Measurements from ENCODE around the gene UBE2Q1.

UBE2Q1 gene

DNA sequence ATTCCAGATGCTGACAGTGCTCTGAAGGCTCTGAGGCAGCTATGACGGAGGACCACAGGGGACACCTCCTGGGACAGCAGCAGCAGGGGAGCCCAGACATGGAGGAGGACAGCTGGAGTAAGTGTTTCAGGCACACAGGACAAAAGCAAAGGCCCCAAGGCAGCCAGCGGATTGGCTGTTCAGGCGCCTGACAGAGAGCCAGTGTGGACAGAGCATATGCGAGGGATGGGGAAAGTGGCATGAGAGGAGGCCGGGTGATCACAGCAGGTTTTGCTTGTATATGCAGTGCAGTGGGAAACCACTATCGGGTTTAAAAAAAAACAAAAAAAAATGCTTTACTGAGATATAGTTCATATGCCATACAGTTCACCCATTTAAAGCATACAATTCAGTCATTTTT, 28.2 kb upstream of the UBE2Q1 start:
- CTCF ChIA-PET, result no interaction called here
- no peaks in the 10 kb centered on the region for H3K4me1 Mint-ChIP-seq
- no peak overlapping the region for H3K4me3 Mint-ChIP-seq
- no peaks in the 10 kb centered on the region for H3K9me3 Mint-ChIP-seq
- DNase-seq, result no peak
- H3K36me3 Mint-ChIP-seq, result peaks cover 80% of the 10 kb centered on the region
- H3K27me3 Mint-ChIP-seq, result no peaks in the 10 kb centered on the region
- no peak overlapping the region for H3K27ac Mint-ChIP-seq

DNA sequence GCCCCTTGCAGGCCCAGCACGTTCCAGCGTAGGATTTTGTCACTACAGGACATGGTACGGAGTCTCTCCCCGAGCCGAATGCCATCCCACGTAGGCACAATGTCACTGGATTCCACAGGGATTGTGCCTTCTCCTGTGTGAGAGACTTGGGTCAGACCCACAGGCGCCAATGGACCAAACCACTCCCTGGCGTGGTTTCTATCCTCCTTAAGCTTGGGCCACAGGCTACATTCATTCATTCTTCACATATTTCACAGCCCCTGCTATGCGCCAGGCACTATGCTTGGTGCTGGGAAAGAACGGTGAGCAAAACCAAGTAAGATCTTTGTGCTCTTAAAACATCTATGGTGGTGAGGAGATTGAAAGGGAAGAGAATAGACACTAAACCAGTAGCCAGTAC, 27.8 kb upstream of the UBE2Q1 start:
- H3K36me3 Mint-ChIP-seq, result peaks cover 80% of the 10 kb centered on the region

DNA sequence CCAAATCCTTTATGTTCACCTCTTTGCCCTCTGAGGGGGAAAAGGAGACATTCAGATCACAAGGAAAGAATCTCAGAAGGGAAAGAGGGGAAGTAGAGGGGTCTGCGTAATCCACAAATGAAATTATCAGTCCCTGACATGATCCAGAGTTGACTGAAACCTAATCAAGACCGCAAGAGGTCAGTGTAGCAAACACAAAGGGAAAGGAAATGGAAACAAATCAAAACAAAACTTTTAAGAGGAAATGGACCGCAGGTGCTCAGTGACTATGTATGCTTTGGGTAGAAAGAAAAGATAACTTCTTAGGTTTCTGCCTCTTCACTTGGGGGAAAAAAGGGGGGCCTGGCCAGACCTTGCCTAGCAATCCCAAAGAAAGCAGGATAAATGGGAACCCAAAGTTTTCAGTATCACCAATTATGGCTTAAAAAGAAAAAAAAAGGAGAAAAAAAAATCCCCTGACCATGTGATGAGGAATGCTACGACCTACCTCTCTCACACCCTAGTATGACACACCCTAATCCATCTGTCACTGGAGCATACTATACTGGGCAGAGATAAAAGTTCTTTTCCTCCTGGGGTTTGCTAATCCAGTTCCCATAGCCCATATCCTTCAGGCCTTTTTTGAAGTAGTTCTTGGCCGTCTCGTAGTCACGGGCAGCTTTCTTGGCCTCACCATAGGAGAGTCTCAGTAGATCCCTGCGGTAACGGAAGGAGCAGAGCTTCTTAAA, 26.0 kb upstream of the UBE2Q1 start:
- CTCF ChIA-PET, result interaction anchor here (0.6 kb wide), 1 partner anchor 18 kb away, joined by 3 read pairs; no protein-coding TSS in a partner anchor
- H3K27me3 Mint-ChIP-seq, result no peaks in the 10 kb centered on the region
- H3K9me3 Mint-ChIP-seq, result no peaks in the 10 kb centered on the region
- no peak for DNase-seq
- H3K4me1 Mint-ChIP-seq, result no peaks in the 10 kb centered on the region
- no peak overlapping the region for H3K27ac Mint-ChIP-seq
- H3K4me3 Mint-ChIP-seq, result no peak overlapping the region
- peaks cover 75% of the 10 kb centered on the region for H3K36me3 Mint-ChIP-seq

More for the DNA sequence above, 27.8 kb upstream of the UBE2Q1 start:
- no peaks in the 10 kb centered on the region for H3K27me3 Mint-ChIP-seq
- H3K9me3 Mint-ChIP-seq, result no peaks in the 10 kb centered on the region
- no peaks in the 10 kb centered on the region for H3K4me1 Mint-ChIP-seq
- DNase-seq, result no peak
- no peak overlapping the region for H3K27ac Mint-ChIP-seq
- H3K4me3 Mint-ChIP-seq, result no peak overlapping the region
- CTCF ChIA-PET, result no interaction called here

DNA sequence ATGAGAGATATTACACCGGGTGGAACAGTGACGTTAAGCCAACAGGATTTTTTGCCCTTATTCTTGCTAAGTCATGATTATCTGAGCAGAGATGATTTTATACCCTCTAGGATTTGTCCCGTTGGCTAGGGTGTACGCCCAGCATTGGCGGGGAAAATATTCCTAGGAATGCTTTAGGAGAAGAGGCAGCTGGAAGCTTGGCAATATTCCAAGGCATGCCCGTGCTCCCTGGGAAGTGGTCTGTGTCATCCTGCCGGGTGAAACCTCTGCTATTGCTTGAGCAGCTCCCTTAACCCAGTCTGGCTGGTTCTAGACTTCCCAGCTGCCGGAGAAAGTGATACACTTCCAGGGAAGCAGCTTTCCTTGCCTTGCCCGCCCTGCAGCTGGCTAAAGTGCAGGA, 25.3 kb upstream of the UBE2Q1 start:
- DNase-seq, result no peak

DNA sequence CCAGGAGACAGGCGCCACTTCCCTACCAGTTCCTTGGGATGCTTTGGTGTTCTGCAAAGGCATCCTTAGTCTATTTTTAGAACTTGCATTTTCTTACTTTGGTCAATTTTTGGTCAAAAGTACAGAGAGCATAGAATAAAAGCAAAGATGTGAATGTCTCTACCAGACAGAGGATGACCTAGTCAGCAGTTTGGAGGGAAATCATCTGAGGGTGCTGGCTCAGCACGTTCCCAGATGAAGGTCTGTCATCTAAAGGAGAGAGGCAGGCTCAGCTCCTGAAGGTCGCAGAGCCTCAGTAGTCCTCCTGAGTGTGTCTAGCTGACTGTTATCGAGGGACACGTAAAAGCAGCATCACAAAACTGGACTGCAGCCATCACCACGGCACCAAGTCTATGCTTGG, 24.4 kb upstream of the UBE2Q1 start:
- H3K9me3 Mint-ChIP-seq, result no peaks in the 10 kb centered on the region
- no peaks in the 10 kb centered on the region for H3K4me1 Mint-ChIP-seq
- H3K4me3 Mint-ChIP-seq, result no peak overlapping the region
- CTCF ChIA-PET, result no interaction called here
- no peak overlapping the region for H3K27ac Mint-ChIP-seq
- H3K36me3 Mint-ChIP-seq, result peaks cover 73% of the 10 kb centered on the region
- no peaks in the 10 kb centered on the region for H3K27me3 Mint-ChIP-seq
- DNase-seq, result no peak

More for the DNA sequence above, 25.3 kb upstream of the UBE2Q1 start:
- Mint-ChIP-seq H3K4me1 (no peaks in the 10 kb centered on the region), H3K36me3 (peaks cover 77% of the 10 kb centered on the region), H3K27me3 (no peaks in the 10 kb centered on the region), H3K9me3 (no peaks in the 10 kb centered on the region), H3K4me3 (no peak overlapping the region), H3K27ac (no peak overlapping the region)
- CTCF ChIA-PET, result no interaction called here

DNA sequence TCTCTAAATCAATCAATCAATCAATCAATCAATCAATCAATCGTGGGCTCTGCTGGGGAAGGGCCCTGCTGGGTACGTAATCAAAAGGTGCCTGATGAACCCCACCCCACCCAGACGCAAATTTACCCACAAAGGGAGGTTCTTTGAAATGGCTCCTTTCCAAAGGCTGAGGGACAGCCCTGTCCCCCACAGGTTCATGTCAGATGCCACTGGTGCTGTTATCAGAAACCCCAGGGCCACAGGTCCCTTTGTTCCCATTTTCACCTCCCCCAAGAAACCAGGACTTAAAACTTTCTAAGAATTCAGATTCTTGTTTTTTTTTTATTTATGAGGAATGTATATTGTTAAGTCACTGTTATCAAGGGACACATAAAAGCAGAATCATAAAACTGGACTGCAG, 23.3 kb upstream of the UBE2Q1 start:
- H3K36me3 Mint-ChIP-seq, result peaks cover 63% of the 10 kb centered on the region
- CTCF ChIA-PET, result no interaction called here
- H3K4me3 Mint-ChIP-seq, result no peak overlapping the region
- no peaks in the 10 kb centered on the region for H3K4me1 Mint-ChIP-seq
- no peaks in the 10 kb centered on the region for H3K9me3 Mint-ChIP-seq
- no peak for DNase-seq
- no peaks in the 10 kb centered on the region for H3K27me3 Mint-ChIP-seq
- no peak overlapping the region for H3K27ac Mint-ChIP-seq

DNA sequence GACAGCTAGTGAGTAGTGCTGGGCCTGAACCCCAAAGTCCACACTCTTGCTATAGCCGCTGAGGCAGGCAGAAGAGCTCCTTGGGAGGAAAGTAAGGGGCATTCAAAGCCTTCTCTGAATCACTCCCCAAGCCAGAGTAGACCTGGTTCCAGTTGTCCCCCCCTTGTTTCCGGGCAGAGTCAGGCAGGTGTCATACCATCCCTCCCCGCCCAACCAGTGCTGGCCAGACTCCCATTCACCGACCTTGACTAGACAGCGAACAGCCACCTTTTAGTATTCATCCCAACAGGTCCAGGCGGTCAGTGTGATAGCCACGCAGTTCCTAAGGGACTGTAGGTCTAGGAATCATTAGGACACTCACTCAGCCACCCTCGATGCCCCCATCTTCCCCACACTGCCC, 20.9 kb upstream of the UBE2Q1 start:
- Mint-ChIP-seq H3K36me3 (peaks cover 41% of the 10 kb centered on the region), H3K4me3 (no peak overlapping the region), H3K9me3 (no peaks in the 10 kb centered on the region), H3K27ac (no peak overlapping the region), H3K4me1 (no peaks in the 10 kb centered on the region), H3K27me3 (peaks cover 4% of the 10 kb centered on the region)
- no peak for DNase-seq
- CTCF ChIA-PET, result interaction anchor here (1.2 kb wide), 1 partner anchor 20 kb away, joined by 3 read pairs; no protein-coding TSS in a partner anchor

DNA sequence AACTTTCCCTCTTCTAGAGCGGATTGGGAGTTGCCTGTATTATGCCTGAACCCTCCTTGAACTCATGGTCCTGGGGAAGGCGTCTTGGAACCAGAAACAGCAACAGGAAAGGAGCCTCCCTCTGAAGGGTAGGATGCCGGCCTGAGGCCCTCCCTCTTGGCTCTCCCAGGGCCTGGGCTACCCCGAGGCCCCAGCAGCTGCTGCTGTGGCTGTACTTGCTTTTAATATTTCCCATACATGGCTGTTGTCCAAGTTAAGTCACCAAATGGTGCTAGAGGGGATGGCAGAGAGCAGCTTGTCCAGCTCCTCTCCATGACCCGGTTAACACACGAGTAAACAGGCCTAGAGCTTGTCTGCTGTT, 19.6 kb upstream of the UBE2Q1 start:
- H3K4me3 Mint-ChIP-seq, result no peak overlapping the region
- CTCF ChIA-PET, result interaction anchor here (1.2 kb wide), 1 partner anchor 18 kb away, joined by 3 read pairs; no protein-coding TSS in a partner anchor
- H3K27me3 Mint-ChIP-seq, result peaks cover 8% of the 10 kb centered on the region
- DNase-seq, result no peak
- peaks cover 31% of the 10 kb centered on the region for H3K36me3 Mint-ChIP-seq
- H3K4me1 Mint-ChIP-seq, result no peaks in the 10 kb centered on the region
- H3K9me3 Mint-ChIP-seq, result no peaks in the 10 kb centered on the region
- H3K27ac Mint-ChIP-seq, result no peak overlapping the region

DNA sequence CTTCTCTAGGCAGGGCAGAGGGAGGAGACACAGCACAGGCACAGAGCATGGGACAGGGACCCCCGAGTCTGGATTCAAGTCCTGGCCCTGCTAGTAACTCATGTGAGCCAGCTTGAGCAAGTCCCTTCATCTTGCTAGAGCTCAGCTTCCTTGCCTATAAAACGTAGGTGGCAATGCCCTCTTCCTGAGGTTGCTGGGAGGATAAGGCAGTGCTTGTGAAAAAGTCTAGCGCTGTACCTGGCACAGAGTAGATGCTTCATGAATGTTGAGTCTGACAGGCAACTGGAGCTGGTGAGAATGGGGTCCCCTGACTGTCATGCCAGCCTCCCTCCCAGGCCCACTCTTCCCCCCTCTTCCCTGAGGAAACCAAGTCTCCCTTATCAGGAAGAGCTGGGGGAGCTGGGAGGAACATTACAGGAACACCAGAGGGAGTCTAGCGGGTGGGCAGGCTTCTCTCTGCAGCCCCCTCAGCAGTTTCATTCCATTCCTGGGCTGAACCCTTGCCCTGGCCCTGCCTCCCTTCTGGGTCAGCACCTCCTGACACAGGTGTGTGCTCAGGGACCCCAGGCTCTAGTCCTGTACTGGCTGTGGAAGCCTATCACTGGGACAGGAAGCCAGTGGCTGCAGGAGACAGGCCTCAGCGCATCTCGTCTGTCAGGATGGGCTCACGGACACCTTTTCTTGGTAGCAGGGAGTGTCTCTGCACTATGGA, 19.0 kb upstream of the UBE2Q1 start:
- H3K27me3 Mint-ChIP-seq, result peaks cover 11% of the 10 kb centered on the region
- H3K4me3 Mint-ChIP-seq, result no peak overlapping the region
- CTCF ChIA-PET, result interaction anchor here (1.2 kb wide), 1 partner anchor 31 kb away, joined by 3 read pairs; no protein-coding TSS in a partner anchor
- H3K4me1 Mint-ChIP-seq, result no peaks in the 10 kb centered on the region
- H3K27ac Mint-ChIP-seq, result no peak overlapping the region
- peaks cover 28% of the 10 kb centered on the region for H3K36me3 Mint-ChIP-seq
- H3K9me3 Mint-ChIP-seq, result no peaks in the 10 kb centered on the region
- DNase-seq, result no peak

DNA sequence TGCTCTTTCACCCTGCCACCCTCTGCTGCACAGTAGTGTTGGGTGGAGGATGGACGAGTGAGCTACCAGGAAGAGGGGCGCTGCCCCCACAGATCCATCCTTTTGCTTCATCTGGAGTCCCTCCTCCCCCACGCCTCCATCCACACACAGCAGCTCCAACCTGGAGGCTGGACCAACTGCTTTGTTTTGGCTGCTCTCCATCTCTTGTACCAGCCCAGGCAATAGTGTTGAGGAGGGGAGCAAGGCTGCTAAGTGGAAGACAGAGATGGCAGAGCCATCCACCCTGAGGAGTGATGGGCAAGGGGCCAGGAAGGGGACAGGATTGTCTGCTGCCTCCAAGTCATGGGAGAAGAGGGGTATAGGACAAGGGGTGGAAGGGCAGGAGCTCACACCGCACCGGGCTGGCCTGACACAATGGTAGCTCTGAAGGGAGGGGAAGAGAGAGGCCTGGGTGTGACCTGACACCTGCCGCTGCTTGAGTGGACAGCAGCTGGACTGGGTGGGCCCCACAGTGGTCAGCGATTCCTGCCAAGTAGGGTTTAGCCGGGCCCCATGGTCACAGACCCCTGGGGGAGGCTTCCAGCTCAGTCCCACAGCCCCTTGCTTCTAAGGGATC, 17.6 kb upstream of the UBE2Q1 start:
- Mint-ChIP-seq H3K27me3 (peaks cover 15% of the 10 kb centered on the region), H3K4me1 (no peaks in the 10 kb centered on the region), H3K9me3 (no peaks in the 10 kb centered on the region), H3K36me3 (peaks cover 19% of the 10 kb centered on the region), H3K27ac (no peak overlapping the region), H3K4me3 (no peak overlapping the region)
- CTCF ChIA-PET, result interaction anchor here (1.0 to 1.2 kb wide), 3 partner anchors 17 to 302 kb away, joined by 3 to 4 read pairs (median 3); no protein-coding TSS in a partner anchor
- DNase-seq, result no peak

DNA sequence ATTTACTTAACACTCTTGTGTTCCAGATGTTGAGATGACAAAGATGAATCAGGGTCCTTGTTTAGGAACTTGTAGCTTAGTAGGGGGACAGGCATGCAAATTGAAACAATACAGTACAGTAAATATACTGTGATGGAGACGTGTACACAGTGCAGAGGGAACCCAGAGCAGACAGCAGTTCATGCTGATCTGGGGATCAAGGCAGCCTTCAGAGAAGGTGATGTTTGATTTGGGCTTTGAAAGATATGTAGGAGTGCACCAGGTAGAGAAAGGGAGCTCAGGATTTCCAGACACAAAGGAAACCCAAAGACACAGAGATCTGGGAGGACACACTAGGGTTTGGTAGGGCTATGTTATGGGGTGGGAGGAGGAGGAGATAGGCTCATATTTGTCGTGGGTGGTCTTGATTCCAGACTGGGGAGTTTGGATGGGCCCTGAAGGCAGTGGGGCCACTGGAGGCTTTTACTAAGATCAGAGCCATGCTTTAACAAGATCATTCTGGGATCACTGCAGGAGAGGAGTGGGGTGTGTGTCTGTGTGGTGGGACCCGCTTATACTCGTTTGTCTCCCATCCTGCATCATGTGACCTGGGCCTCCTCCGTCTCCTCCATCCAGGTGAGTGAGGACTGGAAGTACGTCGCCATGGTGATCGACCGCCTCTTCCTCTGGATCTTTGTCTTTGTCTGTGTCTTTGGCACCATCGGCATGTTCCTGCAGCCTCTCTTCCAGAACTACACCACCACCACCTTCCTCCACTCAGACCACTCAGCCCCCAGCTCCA, 16.9 kb upstream of the UBE2Q1 start:
- Mint-ChIP-seq H3K27me3 (peaks cover 19% of the 10 kb centered on the region), H3K36me3 (peaks cover 17% of the 10 kb centered on the region), H3K4me1 (no peaks in the 10 kb centered on the region), H3K27ac (no peak overlapping the region), H3K4me3 (no peak overlapping the region), H3K9me3 (no peaks in the 10 kb centered on the region)
- no peak for DNase-seq
- CTCF ChIA-PET, result interaction anchor here (1.2 to 2.7 kb wide), 2 partner anchors 16 to 303 kb away, joined by 4 to 8 read pairs; no protein-coding TSS in a partner anchor

DNA sequence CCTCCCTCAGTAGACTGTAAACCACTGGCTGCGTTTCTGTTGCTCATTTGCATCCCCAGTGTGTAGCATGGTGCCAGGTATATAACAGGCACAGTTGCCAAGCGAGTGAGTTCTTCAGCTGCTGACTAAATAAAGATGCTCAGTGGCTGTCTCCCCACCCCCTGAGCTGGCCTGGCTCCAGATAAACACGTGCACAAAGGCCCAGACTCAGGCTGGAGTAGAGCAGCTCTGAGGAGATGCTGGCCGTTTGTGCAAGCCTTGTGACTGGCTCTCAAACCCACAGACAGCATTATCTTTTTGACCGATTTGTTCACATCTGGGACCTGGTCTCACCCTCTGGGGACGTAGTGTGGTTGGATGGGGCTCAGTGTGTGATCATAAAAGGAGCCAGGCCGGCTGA, 16.3 kb upstream of the UBE2Q1 start:
- Mint-ChIP-seq H3K4me3 (no peak overlapping the region), H3K36me3 (peaks cover 15% of the 10 kb centered on the region), H3K9me3 (no peaks in the 10 kb centered on the region), H3K27me3 (peaks cover 25% of the 10 kb centered on the region), H3K27ac (no peak overlapping the region), H3K4me1 (no peaks in the 10 kb centered on the region)
- CTCF ChIA-PET, result interaction anchor here (2.7 kb wide), 1 partner anchor 15 kb away, joined by 8 read pairs; no protein-coding TSS in a partner anchor
- no peak for DNase-seq

DNA sequence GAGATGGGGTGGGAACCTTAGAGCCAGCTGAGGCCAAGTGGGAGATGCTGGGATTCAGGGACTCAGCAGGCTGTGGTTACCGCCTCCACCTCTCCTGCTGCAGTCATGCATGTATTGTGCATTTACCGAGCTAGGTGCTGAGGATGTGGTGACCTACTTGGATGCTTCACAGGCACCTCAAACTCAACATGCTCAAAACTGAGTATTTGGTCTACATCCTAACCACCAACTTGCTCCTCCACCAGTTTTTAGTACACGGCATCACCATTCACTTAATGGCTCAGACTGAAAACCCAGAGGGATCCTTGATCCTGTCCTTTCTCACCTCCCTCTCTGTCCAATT, 14.7 kb upstream of the UBE2Q1 start:
- Mint-ChIP-seq H3K27ac (peak overlapping the region; percentile 17), H3K4me3 (no peak overlapping the region), H3K27me3 (peaks cover 41% of the 10 kb centered on the region), H3K9me3 (no peaks in the 10 kb centered on the region), H3K36me3 (no peaks in the 10 kb centered on the region), H3K4me1 (no peaks in the 10 kb centered on the region)
- CTCF ChIA-PET, result interaction anchor here (0.9 to 2.7 kb wide), 2 partner anchors 13 to 305 kb away, joined by 3 to 8 read pairs; no protein-coding TSS in a partner anchor
- DNase-seq, result no peak

Measured in activated naive CD4-positive, alpha-beta T cell treated with anti-CD3 and anti-CD28 coated beads, Interleukin-2, amount 10 ng/mL, durations not matched to agents 7 days and 5 days (primary cell).